ENCODE results near the gene SHISAL2A. TPM values are rescaled to one million over a fixed set of nuclear protein-coding genes. Genes with fewer than 3 reads are reported as not detected.
"Not testable (repeated sequence)": the region's sequence is repeated elsewhere in the genome, so short reads cannot be mapped to it uniquely, and the experiment has no call there.

SHISAL2A gene
- polyA plus RNA-seq, 3 donors = 1.9 to 4.4 (median 2.1) TPM

GRCh38 chr1:52674497-52675384 is 41.8 kb downstream of the SHISAL2A start:
- no peak for DNase-seq (ENCODE audit: extremely low read depth in 1 of 11, low read depth in 9 of 11, low spot score in 4 of 11)

- no peak for DNase-seq (ENCODE audit: extremely low read depth in 1 of 11, low read depth in 9 of 11, low spot score in 4 of 11)
Measured at GRCh38 chr1:52676249-52676903, 43.4 kb downstream of the SHISAL2A start.

GRCh38 chr1:52677076-52677806 is 44.3 kb downstream of the SHISAL2A start:
- no peak for DNase-seq (ENCODE audit: extremely low read depth in 1 of 11, low read depth in 9 of 11, low spot score in 4 of 11)

GRCh38 chr1:52679048-52679447 is 46.1 kb downstream of the SHISAL2A start:
- no peak for DNase-seq (ENCODE audit: extremely low read depth in 1 of 11, low read depth in 9 of 11, low spot score in 4 of 11)

GRCh38 chr1:52679498-52679897 is 46.5 kb downstream of the SHISAL2A start:
- no peak for DNase-seq (ENCODE audit: extremely low read depth in 1 of 11, low read depth in 9 of 11, low spot score in 4 of 11)

- DNase-seq (ENCODE audit: extremely low read depth in 1 of 11, low read depth in 9 of 11, low spot score in 4 of 11) = no peak
Measured at GRCh38 chr1:52680353-52680752, 47.4 kb downstream of the SHISAL2A start.

GRCh38 chr1:52681136-52681535 is 48.2 kb downstream of the SHISAL2A start:
- no peak for DNase-seq (ENCODE audit: extremely low read depth in 1 of 11, low read depth in 9 of 11, low spot score in 4 of 11)

GRCh38 chr1:52683367-52683940 is 50.5 kb downstream of the SHISAL2A start:
- no peak for DNase-seq (ENCODE audit: extremely low read depth in 1 of 11, low read depth in 9 of 11, low spot score in 4 of 11)

GRCh38 chr1:52684545-52684944 is 51.6 kb downstream of the SHISAL2A start:
- no peak for DNase-seq (ENCODE audit: extremely low read depth in 1 of 11, low read depth in 9 of 11, low spot score in 4 of 11)

GRCh38 chr1:52686261-52686751 is 53.3 kb downstream of the SHISAL2A start:
- DNase-seq (ENCODE audit: extremely low read depth in 1 of 11, low read depth in 9 of 11, low spot score in 4 of 11) = peak in 7 of 11 donors; percentile 36 to 63 (median 51)

GRCh38 chr1:52686830-52687229 is 53.9 kb downstream of the SHISAL2A start:
- no peak for DNase-seq (ENCODE audit: extremely low read depth in 1 of 11, low read depth in 9 of 11, low spot score in 4 of 11)

GRCh38 chr1:52691821-52692220 is 58.9 kb downstream of the SHISAL2A start:
- no peak for DNase-seq (ENCODE audit: extremely low read depth in 1 of 11, low read depth in 9 of 11, low spot score in 4 of 11)

GRCh38 chr1:52692697-52693096 is 59.7 kb downstream of the SHISAL2A start:
- DNase-seq (ENCODE audit: extremely low read depth in 1 of 11, low read depth in 9 of 11, low spot score in 4 of 11) = no peak

- not testable (repeated sequence) for DNase-seq (ENCODE audit: extremely low read depth in 1 of 11, low read depth in 9 of 11, low spot score in 4 of 11)
Measured at GRCh38 chr1:52693351-52693750, 60.4 kb downstream of the SHISAL2A start.

GRCh38 chr1:52693843-52694242 is 60.9 kb downstream of the SHISAL2A start:
- no peak for DNase-seq (ENCODE audit: extremely low read depth in 1 of 11, low read depth in 9 of 11, low spot score in 4 of 11)

GRCh38 chr1:52695627-52696026 is 62.7 kb downstream of the SHISAL2A start:
- no peak for DNase-seq (ENCODE audit: extremely low read depth in 1 of 11, low read depth in 9 of 11, low spot score in 4 of 11)

GRCh38 chr1:52697795-52698674 is 65.1 kb downstream of the SHISAL2A start, which contains the start of gene COA7:
COA7 (minus strand) TSS chr1:52698347; CDS start chr1:52698326, 21 bp downstream.
- peak; percentile 56 to 84 (median 78) for DNase-seq (ENCODE audit: extremely low read depth in 1 of 11, low read depth in 9 of 11, low spot score in 4 of 11)
